Measurements from ENCODE around the gene B4GALNT3.

Gene B4GALNT3

GRCh38 chr12:509500-509899 lies 49.8 kb downstream of the B4GALNT3 start:
- DNase-seq (ENCODE audit: low read depth) = no peak

DNA sequence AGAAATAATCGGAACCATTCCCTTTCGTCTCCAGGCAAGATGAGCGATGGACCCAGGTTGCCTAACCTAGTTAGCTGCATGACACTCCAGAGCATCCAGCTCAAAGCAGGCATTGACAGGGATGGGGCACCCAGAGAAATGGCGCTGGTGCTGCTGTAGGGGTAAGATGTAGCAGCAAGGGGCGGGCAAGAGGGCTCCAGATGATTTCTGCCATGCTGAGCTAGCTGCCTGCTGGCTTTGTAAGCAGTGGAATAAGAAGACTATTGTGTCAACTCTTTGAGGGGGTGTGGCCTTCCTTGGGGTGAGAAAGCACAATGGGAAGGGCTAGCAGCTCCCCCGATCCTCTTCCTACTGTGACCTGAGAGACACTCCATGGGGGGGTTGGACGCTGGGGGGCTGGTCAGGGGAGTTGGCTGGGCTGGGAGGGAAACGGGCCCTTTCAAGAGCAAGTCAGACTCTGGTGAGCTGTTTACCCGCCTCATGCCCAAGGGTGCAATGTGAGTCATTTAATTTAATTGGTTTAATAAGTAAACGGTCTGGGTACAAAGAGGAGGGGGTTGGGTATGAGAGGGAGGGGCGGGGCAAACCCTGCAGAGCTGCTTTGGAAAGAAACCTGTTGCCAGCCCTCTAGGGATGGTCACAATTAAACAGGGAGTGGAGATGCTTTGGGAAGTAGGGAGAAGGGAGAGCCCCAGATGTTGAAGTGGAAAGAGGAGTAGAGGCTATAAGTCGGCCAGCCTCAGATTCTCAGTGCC lies 50.5 kb downstream of the B4GALNT3 start:
- no peak for DNase-seq (ENCODE audit: low read depth)

DNA sequence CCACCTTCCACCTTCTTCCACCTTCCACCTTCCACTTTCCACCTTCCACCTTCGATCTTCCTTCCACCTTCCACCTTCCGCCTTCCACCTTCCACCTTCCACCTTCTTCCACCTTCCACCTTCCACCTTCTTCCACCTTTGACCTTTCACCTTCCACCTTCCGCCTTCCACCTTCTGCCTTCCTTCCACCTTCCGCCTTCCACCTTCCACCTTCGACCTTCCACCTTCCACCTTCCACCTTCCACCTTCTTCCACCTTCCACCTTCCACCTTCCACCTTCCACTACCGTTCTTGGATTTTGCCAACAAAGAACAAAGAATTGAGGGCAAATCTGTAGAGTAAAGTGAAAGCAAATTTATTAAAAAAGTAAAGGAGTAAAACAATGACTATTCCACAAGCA lies 53.2 kb downstream of the B4GALNT3 start:
- no peak for DNase-seq (ENCODE audit: low read depth)

DNA sequence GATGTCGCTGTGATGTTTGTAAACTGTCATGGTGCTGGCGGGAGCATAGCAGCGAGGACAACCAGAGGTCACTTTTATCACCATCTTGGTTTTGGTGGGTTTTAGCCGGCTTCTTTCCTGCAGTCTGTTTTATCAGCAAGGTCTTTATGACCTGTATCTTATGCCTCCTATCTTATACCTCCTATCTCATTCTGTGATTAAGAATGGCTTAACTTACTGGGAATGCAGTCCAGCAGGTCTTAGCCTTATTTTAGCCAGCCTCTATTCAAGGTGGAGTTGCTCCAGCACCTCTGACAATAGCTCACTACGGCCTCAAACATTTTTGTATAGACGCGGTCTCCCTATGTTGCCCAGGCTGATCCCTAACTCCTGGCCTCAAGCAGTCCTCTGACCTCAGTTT lies 53.7 kb downstream of the B4GALNT3 start:
- no peak for DNase-seq (ENCODE audit: low read depth)

DNA sequence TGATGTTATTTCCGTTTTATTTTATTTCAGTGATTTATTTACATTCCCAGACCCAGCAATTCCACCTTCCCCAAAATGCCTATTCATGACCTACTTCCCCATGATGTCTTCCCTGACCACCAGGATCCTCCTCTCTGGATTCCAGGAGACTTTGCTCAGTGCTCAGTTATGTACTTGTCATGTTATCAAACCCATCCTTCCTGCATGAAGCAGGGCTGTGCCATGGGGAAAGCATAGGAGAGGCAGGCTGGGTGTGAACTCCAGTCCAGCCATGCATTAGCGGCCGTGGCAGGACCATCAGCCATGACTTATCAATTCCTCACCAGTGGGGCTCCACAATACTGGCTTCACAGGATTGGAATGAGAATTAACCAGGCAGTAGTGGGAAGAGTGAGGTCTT lies 57.8 kb downstream of the B4GALNT3 start:
- DNase-seq (ENCODE audit: low read depth) = no peak

- DNase-seq (ENCODE audit: low read depth) = no peak
These were observed 60.4 kb downstream of the B4GALNT3 start for GRCh38 chr12:520119-520518.

DNA sequence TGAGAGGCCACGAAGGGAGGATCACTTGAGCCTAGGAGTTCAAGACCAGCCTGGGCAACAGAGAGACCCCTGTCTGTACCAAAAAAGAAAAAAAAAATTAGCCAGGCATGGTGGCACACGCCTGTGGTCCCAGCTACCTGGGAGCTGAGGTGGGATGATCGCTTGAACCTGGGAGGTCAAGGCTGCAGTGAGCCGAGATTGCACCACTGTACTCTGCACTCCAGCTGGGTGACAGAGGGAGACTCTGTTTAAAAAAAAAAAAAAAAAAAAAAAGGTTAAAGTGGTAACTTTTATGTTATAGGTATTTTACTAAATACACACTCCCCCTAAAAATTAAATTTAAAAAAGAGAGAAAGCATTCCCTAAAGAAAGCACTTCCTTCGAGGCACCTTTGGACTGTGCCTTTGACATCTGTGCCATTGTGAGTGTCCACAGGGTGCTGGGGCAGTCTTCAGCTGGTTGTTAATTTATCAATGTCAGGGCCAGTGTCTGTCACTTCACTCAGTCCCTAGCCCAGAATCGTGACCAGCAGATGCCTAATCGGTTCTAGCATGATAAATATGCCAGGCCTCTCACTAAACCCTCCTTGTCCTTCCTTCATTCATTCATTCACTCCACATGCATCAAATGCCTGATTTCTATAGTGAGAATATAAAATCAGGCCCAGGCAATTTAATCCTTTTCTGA lies 63.1 kb downstream of the B4GALNT3 start:
- no peak for DNase-seq (ENCODE audit: low read depth)

- no peak for DNase-seq (ENCODE audit: low read depth)
These were observed 64.6 kb downstream of the B4GALNT3 start for GRCh38 chr12:524167-524951.

GRCh38 chr12:526089-526488 lies 66.3 kb downstream of the B4GALNT3 start:
- DNase-seq (ENCODE audit: low read depth) = no peak

- no peak for DNase-seq (ENCODE audit: low read depth)
These were observed 67.5 kb downstream of the B4GALNT3 start for GRCh38 chr12:527241-527640.

GRCh38 chr12:527729-528128 lies 68.0 kb downstream of the B4GALNT3 start:
- no peak for DNase-seq (ENCODE audit: low read depth)

DNA sequence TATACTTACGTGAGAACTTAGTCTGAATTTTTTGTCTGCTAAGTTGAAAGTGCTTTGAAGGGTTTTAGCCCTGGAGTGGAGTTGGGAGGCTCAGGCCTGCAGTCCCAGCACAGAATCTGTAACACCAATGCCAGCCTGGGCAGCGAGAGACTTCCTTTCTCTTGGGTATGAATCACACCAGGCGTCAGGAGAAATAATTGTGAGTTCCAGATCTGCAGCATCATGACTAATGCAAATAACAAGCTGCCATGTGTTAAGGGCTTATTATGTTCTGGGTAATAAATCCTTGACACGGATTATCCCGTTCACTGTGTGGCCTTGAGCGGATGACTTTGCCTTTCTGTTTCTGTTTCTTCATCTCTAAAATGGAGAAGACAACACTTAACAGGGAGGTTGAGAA lies 70.6 kb downstream of the B4GALNT3 start:
- DNase-seq (ENCODE audit: low read depth) = no peak

DNA sequence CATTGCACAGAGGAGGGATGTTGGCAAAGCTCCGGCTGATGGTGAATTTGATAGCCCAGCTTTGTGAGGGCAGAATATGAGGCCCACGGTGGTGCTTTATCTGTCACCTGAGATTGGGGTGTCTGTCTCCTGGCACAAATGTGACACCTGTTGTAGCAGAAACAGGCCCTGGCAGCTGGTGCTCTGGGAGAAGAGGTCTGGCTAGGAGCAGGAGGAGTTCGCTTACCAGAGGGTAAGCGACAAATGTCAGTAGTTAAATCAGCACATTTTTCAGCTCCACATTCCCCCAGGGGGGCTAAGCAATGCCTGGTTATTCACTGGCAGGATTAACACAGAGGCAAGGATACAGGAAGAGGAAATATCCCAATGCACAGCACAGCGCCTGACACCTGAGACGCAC lies 71.1 kb downstream of the B4GALNT3 start:
- DNase-seq (ENCODE audit: low read depth) = no peak

- DNase-seq (ENCODE audit: low read depth) = no peak
These were observed 72.3 kb downstream of the B4GALNT3 start for GRCh38 chr12:531951-532585.

GRCh38 chr12:532908-533565 lies 73.3 kb downstream of the B4GALNT3 start:
- no peak for DNase-seq (ENCODE audit: low read depth)

DNA sequence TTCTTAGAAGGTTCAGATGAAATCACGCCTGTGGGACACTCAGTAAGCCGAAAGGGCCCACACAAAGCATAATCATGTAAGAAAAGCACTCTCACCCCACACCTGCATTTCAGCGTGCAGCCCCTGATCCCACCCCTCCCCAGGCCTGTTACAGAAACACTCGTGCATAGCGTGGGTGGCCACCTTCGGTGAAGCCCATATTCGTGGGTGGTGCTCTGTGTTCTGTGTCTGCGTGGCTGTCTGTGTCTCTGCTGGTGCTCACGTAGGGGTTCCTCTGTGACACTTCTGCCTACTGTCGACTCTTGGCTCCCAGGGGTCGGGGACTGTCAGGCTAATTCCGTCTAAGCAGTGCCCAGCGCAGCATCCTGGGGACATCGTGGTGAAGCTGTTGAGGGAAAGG lies 74.0 kb downstream of the B4GALNT3 start:
- DNase-seq (ENCODE audit: low read depth) = no peak

DNA sequence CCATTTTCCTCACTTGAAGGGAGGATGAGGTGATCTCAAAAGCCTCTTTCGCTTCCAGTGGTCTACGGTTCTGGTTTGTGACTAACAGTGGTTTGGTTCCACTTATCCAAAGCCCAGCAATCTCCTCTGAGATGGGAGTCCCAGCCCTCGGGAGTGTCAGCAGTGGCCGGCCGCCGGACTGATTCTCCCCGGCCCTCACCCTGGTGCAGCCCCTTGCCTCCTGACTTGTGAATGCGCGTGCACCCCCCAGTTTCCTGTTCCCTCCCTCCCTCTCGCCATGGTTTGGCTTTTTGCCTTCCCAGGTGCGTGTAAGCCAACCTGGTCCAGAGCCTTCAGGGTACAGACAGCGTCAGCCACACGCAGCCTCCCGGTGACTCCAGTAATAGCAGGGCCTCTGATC lies 74.5 kb downstream of the B4GALNT3 start:
- DNase-seq (ENCODE audit: low read depth) = no peak

GRCh38 chr12:535396-535795 lies 75.7 kb downstream of the B4GALNT3 start:
- no peak for DNase-seq (ENCODE audit: low read depth)

- DNase-seq (ENCODE audit: low read depth) = no peak
These were observed 77.1 kb downstream of the B4GALNT3 start for GRCh38 chr12:536751-537245.

DNA sequence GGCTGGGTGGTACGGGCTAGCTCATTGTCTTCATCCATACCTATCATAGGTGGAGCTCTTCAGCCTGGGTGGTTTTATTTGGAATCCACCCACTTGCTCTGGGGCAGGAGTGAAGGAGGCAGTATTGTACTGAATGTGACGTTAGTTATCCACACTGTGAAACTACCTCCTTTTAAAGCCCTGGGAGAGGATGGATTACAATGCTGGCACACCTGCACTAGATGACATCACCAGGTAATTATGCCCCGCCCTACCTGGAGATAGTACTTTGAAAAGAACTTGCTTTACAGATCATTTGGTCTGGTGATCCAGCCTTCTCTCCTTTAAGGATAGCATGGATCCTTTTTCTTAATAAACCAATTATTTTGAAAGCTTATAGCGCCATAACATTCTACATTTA lies 78.0 kb downstream of the B4GALNT3 start:
- DNase-seq (ENCODE audit: low read depth) = no peak

GRCh38 chr12:538731-539539 lies 79.2 kb downstream of the B4GALNT3 start:
- no peak for DNase-seq (ENCODE audit: low read depth)
